GM23248 (cell line): ENCODE measurements around the gene NDUFAF2.

Experiments used
- EZH2 ChIP-seq: fragments of 200-600 bp; sonication (generic); IDR thresholded peaks from 2 replicates; pipeline ENCODE4 v1.6.1; 2018; ENCODE audit warnings: antibody characterized with exemption, mild to moderate bottlenecking; ENCODE audit not compliant: insufficient read depth, poor library complexity, severe bottlenecking
- EZH2phosphoT487 ChIP-seq: fragments of 200-600 bp; sonication (generic); IDR thresholded peaks from 2 replicates; pipeline ENCODE4 v1.6.1; 2018; ENCODE audit warnings: antibody characterized with exemption, moderate library complexity, mild to moderate bottlenecking, low read depth; ENCODE audit not compliant: insufficient read depth

DNA sequence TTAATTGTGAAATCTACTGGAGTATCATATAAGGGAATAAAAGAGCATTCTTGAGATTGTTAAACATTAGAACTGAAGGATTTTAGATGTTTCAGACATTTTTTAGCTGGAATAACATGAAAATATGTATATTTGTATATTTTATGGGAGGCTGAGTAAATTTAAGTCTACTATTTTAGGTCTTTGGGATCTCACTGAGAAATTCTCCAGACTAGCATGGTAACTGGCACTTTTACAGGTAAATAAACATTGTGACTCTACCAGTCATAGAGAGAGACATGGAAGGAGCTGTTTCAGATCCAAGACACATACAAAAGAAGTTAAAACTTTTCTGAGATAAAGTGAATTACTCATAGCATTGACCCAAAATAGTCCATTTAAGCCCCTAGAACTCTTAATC, 59.4 kb downstream of the NDUFAF2 start:
- TF ChIP-seq EZH2 (no peak), EZH2phosphoT487 (no peak)
